DND-41 (cell line): ENCODE measurements around the gene SGPL1.

Experiments used
- ATAC-seq: fragments of 200-7000 bp; cut with Tn5 transposase; 3 replicates; pipeline ENCODE4 v1.9.1; 2021; ENCODE audit warnings: low read depth; ENCODE audit not compliant: insufficient read depth
- DNase-seq: peaks from one replicate; pipeline ENCODE4 v3.0.0-alpha.2; 2020
- H2AFZ ChIP-seq: 2 replicates; pipeline ENCODE4 v1.6.0; 2012; ENCODE audit warnings: low read depth, low read length
- H3K27ac ChIP-seq: 2 replicates; pipeline ENCODE4 v1.5.1; 2012; ENCODE audit warnings: low read length, inconsistent platforms
- H3K27me3 ChIP-seq: fragments of 200-600 bp; sonication (generic); 2 replicates; pipeline ENCODE4 v1.6.0; 2012; ENCODE audit warnings: low read length, mild to moderate bottlenecking, inconsistent platforms; ENCODE audit not compliant: insufficient read depth, poor library complexity
- H3K36me3 ChIP-seq: 2 replicates; pipeline ENCODE4 v1.5.1; 2012; ENCODE audit warnings: low read length, inconsistent platforms; ENCODE audit not compliant: insufficient read depth
- H3K4me1 ChIP-seq: 2 replicates; pipeline ENCODE4 v1.5.1; 2012; ENCODE audit warnings: mild to moderate bottlenecking, low read length; ENCODE audit not compliant: insufficient read depth
- H3K4me2 ChIP-seq: 2 replicates; pipeline ENCODE4 v1.6.0; 2012; ENCODE audit warnings: mild to moderate bottlenecking, moderate library complexity, low read length, inconsistent platforms; ENCODE audit not compliant: insufficient read depth
- H3K4me3 ChIP-seq, 2 experiments: fragments of 200-600 bp in 1 of 2; shearing (Covaris generic) in 1 of 2; 2 replicates each; pipeline ENCODE4 v1.5.1; 2012 to 2016; ENCODE audit warnings: inconsistent platforms in 2 of 2, low read length in 2 of 2, mild to moderate bottlenecking in 2 of 2, low read depth in 1 of 2, moderate library complexity in 1 of 2
- H3K79me2 ChIP-seq: 2 replicates; pipeline ENCODE4 v1.6.0; 2012; ENCODE audit warnings: low read length, inconsistent platforms; ENCODE audit not compliant: insufficient read depth
- H3K9ac ChIP-seq: 2 replicates; pipeline ENCODE4 v1.6.0; 2012; ENCODE audit warnings: low read depth, mild to moderate bottlenecking, inconsistent platforms, low read length, moderate library complexity
- H3K9me3 ChIP-seq: 2 replicates; pipeline ENCODE4 v1.5.1; 2012; ENCODE audit warnings: low read length, moderate library complexity, mild to moderate bottlenecking, inconsistent platforms; ENCODE audit not compliant: insufficient read depth, severe bottlenecking
- H4K20me1 ChIP-seq: 2 replicates; pipeline ENCODE4 v1.6.0; 2012; ENCODE audit warnings: low read length; ENCODE audit not compliant: insufficient read depth
- EZH2 ChIP-seq: IDR thresholded peaks from 3 replicates; pipeline ENCODE4 v1.6.1; 2012; ENCODE audit warnings: borderline replicate concordance, low read depth, mild to moderate bottlenecking, moderate library complexity, low read length, inconsistent platforms; ENCODE audit not compliant: severe bottlenecking
- TF ChIP-seq, protein P1 (sequence below): IDR thresholded peaks from 2 replicates; pipeline ENCODE4 v1.5.1; 2012; ENCODE audit warnings: borderline replicate concordance, low read length, moderate library complexity, mild to moderate bottlenecking; ENCODE audit not compliant: poor library complexity, severe bottlenecking; ENCODE audit errors: extremely low read depth

The SGPL1 gene

DNA sequence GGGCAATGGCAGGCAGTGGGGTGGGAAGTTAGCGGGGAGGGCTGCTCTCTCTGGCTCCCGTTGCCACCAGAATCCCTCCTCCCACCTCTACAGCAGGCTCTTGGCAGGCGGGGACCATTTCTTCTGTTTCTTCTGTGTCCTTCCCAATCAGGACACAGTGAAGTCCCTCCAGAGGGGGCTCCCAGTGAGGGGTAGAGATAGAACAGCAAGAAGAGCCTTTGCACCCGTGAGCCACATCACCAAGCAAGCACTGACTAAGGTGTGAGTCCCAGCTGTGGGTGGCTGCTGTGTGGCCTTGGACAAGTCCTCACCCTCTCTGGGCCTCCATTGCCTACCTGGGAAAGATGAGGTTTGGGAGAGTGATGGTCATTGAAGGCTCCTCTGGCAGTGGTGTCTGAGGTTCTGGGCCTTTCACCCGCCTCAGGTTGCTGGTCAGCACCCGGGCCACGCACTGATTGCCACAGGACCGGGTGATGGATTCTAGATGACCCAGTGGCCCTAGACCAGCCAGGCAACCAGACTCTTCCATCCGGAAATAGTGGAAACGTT is 98.6 kb downstream of the SGPL1 start:
- TF ChIP-seq EZH2 = no peak
- TF ChIP-seq, protein P1, sequence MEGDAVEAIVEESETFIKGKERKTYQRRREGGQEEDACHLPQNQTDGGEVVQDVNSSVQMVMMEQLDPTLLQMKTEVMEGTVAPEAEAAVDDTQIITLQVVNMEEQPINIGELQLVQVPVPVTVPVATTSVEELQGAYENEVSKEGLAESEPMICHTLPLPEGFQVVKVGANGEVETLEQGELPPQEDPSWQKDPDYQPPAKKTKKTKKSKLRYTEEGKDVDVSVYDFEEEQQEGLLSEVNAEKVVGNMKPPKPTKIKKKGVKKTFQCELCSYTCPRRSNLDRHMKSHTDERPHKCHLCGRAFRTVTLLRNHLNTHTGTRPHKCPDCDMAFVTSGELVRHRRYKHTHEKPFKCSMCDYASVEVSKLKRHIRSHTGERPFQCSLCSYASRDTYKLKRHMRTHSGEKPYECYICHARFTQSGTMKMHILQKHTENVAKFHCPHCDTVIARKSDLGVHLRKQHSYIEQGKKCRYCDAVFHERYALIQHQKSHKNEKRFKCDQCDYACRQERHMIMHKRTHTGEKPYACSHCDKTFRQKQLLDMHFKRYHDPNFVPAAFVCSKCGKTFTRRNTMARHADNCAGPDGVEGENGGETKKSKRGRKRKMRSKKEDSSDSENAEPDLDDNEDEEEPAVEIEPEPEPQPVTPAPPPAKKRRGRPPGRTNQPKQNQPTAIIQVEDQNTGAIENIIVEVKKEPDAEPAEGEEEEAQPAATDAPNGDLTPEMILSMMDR = no peak
- H3K4me3 ChIP-seq = no peak overlapping the region
- no peaks in the 10 kb centered on the region for H4K20me1 ChIP-seq
- DNase-seq (no peak), ATAC-seq (no peak)
- H3K4me2 ChIP-seq = no peak overlapping the region
- no peak overlapping the region for H3K27ac ChIP-seq
- no peak overlapping the region for H3K9ac ChIP-seq
- no peak overlapping the region for H2AFZ ChIP-seq
- no peaks in the 10 kb centered on the region for H3K36me3 ChIP-seq
- no peaks in the 10 kb centered on the region for H3K4me1 ChIP-seq
- peaks cover 11% of the 10 kb centered on the region for H3K27me3 ChIP-seq
- H3K9me3 ChIP-seq = no peaks in the 10 kb centered on the region
- H3K79me2 ChIP-seq = no peaks in the 10 kb centered on the region

DNA sequence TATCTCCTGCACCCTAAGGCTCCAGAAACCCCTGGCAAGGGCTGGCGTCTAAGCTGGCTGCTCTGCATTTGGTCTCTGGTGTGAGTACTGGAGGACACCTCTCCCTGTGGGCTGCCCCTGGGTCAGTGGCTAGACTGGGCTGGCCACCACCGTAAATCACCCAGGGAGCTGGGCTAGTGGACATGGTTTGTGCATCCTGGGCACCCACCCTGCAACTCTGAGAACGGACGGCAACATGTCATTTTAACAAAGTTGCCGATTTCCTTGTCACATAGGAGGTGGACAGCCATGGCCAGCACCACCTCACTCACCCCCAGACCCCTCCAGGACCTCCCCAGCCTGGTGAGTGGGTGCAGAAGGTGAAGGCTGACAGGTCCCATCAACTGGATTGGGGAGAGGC is 99.5 kb downstream of the SGPL1 start:
- H3K9ac ChIP-seq = no peak overlapping the region
- H3K4me3 ChIP-seq = no peak overlapping the region
- TF ChIP-seq, protein P1 = no peak
- no peak for TF ChIP-seq EZH2
- peaks cover 11% of the 10 kb centered on the region for H3K27me3 ChIP-seq
- H2AFZ ChIP-seq = no peak overlapping the region
- no peak overlapping the region for H3K27ac ChIP-seq
- no peaks in the 10 kb centered on the region for H4K20me1 ChIP-seq
- no peaks in the 10 kb centered on the region for H3K9me3 ChIP-seq
- H3K4me2 ChIP-seq = no peak overlapping the region
- no peaks in the 10 kb centered on the region for H3K79me2 ChIP-seq
- no peaks in the 10 kb centered on the region for H3K36me3 ChIP-seq
- no peak for DNase-seq
- no peaks in the 10 kb centered on the region for H3K4me1 ChIP-seq
- no peak for ATAC-seq

DNA sequence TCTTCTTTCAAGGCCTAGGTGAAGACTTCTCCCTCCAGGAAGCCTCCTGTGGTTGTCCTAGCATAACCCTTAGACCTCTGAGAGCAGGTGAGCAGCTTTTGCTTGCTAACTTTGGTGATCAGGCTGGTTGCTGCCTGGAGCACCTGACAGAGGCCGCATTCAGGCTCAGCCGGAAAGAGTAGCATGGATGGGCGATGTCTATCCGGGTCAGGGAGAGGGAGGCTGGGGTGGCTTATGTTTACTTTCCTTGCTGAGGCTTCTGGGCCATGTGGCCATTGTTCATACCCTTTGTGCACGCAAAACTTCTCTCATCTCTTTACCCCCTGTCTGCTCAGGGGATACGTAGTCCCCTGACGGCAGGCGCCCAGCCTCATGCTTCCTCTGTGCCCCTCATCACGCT is 100.1 kb downstream of the SGPL1 start:
- TF ChIP-seq EZH2 = no peak
- TF ChIP-seq, protein P1 = no peak
- peaks cover 11% of the 10 kb centered on the region for H3K27me3 ChIP-seq

DNA sequence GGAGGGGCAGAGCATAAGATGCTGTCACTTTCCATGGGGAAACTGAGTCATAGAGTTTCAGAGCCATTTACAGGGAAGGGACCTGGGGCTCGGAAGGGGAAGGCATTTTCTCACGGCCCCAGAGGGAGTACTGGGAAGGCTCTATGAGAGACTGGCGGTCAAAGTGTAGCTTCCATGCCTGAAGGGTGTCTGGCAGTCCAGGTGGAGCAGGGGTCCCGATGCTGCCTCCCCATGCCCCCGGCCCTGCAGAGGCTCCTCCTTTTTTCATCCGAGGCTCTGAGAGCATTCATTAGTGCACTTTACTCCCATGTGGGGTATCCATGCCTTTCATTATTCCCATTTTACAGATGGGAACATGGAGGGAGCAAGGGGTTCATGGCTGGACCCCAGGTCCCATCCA is 100.5 kb downstream of the SGPL1 start:
- no peaks in the 10 kb centered on the region for H3K36me3 ChIP-seq
- no peak overlapping the region for H3K4me2 ChIP-seq
- no peak overlapping the region for H3K9ac ChIP-seq
- H3K4me1 ChIP-seq = no peaks in the 10 kb centered on the region
- H2AFZ ChIP-seq = no peak overlapping the region
- H3K9me3 ChIP-seq = no peaks in the 10 kb centered on the region
- TF ChIP-seq EZH2 = no peak
- TF ChIP-seq, protein P1 = no peak
- no peak for ATAC-seq
- H3K27ac ChIP-seq = no peak overlapping the region
- DNase-seq = no peak
- no peaks in the 10 kb centered on the region for H3K79me2 ChIP-seq
- H4K20me1 ChIP-seq = no peaks in the 10 kb centered on the region
- H3K4me3 ChIP-seq = no peak overlapping the region
- peaks cover 11% of the 10 kb centered on the region for H3K27me3 ChIP-seq

More for the DNA sequence above, 100.1 kb downstream of the SGPL1 start:
- no peak for ATAC-seq
- Histone ChIP-seq H3K4me3 (no peak overlapping the region), H3K9me3 (no peaks in the 10 kb centered on the region), H4K20me1 (no peaks in the 10 kb centered on the region), H3K27ac (no peak overlapping the region), H2AFZ (no peak overlapping the region), H3K9ac (no peak overlapping the region), H3K36me3 (no peaks in the 10 kb centered on the region), H3K4me1 (no peaks in the 10 kb centered on the region), H3K4me2 (no peak overlapping the region), H3K79me2 (no peaks in the 10 kb centered on the region)
- no peak for DNase-seq
